ENCODE measurements around the gene MCC.

DNA sequence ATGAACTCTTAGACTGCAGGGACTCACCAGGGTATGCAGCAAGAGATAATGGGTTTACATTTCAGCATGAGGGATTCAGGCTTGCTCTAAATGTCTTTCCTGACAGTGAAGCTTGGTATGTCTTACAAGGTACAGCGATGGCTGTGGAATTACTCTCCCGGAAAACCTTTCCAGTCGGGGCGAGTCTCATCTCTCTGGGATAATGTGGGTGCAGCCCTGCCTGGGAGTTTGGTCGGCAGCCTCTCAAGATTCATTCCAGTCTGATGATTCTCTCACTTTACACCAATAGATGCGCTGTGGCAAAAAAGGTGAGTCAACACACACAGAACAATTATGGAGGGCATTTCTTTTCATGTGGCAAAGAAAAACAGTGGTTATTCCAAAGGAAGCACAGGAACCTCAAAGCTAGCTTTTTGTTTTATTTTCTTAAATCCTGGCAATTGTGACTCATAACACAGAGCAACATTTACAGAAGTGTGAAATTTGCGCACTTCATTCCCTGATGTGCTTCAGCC is 321.3 kb downstream of the MCC start:
- TF ChIP-seq, protein P1, sequence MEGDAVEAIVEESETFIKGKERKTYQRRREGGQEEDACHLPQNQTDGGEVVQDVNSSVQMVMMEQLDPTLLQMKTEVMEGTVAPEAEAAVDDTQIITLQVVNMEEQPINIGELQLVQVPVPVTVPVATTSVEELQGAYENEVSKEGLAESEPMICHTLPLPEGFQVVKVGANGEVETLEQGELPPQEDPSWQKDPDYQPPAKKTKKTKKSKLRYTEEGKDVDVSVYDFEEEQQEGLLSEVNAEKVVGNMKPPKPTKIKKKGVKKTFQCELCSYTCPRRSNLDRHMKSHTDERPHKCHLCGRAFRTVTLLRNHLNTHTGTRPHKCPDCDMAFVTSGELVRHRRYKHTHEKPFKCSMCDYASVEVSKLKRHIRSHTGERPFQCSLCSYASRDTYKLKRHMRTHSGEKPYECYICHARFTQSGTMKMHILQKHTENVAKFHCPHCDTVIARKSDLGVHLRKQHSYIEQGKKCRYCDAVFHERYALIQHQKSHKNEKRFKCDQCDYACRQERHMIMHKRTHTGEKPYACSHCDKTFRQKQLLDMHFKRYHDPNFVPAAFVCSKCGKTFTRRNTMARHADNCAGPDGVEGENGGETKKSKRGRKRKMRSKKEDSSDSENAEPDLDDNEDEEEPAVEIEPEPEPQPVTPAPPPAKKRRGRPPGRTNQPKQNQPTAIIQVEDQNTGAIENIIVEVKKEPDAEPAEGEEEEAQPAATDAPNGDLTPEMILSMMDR (IDR thresholded peaks at IDR 0.05; ENCODE audit: insufficient read depth, low read length), result no peak
- TF ChIP-seq POLR2AphosphoS5 (IDR thresholded peaks at IDR 0.05; ENCODE audit: low read depth) (no peak), SPI1 (IDR thresholded peaks at IDR 0.05; ENCODE audit: borderline replicate concordance, low read depth) (no peak), GABPA (IDR thresholded peaks at IDR 0.05; ENCODE audit: low read depth) (no peak)
- TF ChIP-seq, protein P2, sequence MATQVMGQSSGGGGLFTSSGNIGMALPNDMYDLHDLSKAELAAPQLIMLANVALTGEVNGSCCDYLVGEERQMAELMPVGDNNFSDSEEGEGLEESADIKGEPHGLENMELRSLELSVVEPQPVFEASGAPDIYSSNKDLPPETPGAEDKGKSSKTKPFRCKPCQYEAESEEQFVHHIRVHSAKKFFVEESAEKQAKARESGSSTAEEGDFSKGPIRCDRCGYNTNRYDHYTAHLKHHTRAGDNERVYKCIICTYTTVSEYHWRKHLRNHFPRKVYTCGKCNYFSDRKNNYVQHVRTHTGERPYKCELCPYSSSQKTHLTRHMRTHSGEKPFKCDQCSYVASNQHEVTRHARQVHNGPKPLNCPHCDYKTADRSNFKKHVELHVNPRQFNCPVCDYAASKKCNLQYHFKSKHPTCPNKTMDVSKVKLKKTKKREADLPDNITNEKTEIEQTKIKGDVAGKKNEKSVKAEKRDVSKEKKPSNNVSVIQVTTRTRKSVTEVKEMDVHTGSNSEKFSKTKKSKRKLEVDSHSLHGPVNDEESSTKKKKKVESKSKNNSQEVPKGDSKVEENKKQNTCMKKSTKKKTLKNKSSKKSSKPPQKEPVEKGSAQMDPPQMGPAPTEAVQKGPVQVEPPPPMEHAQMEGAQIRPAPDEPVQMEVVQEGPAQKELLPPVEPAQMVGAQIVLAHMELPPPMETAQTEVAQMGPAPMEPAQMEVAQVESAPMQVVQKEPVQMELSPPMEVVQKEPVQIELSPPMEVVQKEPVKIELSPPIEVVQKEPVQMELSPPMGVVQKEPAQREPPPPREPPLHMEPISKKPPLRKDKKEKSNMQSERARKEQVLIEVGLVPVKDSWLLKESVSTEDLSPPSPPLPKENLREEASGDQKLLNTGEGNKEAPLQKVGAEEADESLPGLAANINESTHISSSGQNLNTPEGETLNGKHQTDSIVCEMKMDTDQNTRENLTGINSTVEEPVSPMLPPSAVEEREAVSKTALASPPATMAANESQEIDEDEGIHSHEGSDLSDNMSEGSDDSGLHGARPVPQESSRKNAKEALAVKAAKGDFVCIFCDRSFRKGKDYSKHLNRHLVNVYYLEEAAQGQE (IDR thresholded peaks at IDR 0.05; ENCODE audit: insufficient replicate concordance, low read depth), result no peak
